LNCaP clone FGC (cell line): Measurements from ENCODE around the gene ANOS1.
A peak's percentile ranks its signal among the peaks of the same experiment; 100 is the strongest.

Source experiments
- DNase-seq: peaks from one replicate; pipeline ENCODE4 v3.0.0-alpha.2; 2011; ENCODE audit warnings: low read depth
- H3K4me3 ChIP-seq: 2 replicates; pipeline ENCODE4 v1.5.1; 2011; ENCODE audit warnings: mild to moderate bottlenecking, low read depth, low read length, control low read depth
- TF ChIP-seq, protein P1 (sequence below): IDR thresholded peaks from 2 replicates; pipeline ENCODE4 v1.5.1; 2012; ENCODE audit warnings: mild to moderate bottlenecking; ENCODE audit not compliant: control insufficient read depth, insufficient read depth; ENCODE audit errors: extremely low read depth

ANOS1 gene

DNA sequence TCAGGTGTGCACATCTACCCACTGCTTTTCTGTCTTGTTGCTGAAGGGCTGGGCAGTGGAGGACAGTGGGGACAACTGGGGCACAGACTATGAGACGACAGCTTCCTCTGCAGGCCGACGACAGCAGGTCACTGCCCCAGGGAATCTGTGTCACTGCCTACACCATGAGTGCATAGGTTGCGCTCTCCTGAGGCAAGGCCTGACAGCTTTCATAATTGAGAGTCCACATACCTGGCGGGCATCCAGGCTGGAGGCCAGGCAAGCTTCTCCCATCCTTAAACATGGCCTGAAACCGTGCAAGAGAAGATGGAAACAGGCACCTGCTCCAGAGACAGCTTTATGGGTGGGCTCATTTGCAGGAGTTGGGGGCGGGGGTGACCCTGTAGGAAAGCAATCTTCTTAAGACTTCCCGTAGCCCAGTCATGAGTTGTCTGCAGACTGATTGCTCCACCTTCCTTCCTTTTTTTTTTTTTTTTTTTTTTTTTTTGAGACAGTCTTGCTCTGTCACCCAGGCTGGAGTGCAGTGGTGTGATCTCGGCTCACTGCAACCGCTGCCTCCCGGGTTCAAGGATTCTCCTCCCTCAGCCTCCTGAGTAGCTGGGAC, 2.9 kb downstream of the ANOS1 start:
- TF ChIP-seq, protein P1, sequence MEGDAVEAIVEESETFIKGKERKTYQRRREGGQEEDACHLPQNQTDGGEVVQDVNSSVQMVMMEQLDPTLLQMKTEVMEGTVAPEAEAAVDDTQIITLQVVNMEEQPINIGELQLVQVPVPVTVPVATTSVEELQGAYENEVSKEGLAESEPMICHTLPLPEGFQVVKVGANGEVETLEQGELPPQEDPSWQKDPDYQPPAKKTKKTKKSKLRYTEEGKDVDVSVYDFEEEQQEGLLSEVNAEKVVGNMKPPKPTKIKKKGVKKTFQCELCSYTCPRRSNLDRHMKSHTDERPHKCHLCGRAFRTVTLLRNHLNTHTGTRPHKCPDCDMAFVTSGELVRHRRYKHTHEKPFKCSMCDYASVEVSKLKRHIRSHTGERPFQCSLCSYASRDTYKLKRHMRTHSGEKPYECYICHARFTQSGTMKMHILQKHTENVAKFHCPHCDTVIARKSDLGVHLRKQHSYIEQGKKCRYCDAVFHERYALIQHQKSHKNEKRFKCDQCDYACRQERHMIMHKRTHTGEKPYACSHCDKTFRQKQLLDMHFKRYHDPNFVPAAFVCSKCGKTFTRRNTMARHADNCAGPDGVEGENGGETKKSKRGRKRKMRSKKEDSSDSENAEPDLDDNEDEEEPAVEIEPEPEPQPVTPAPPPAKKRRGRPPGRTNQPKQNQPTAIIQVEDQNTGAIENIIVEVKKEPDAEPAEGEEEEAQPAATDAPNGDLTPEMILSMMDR, result no peak
- no peak for DNase-seq
- no peak overlapping the region for H3K4me3 ChIP-seq

DNA sequence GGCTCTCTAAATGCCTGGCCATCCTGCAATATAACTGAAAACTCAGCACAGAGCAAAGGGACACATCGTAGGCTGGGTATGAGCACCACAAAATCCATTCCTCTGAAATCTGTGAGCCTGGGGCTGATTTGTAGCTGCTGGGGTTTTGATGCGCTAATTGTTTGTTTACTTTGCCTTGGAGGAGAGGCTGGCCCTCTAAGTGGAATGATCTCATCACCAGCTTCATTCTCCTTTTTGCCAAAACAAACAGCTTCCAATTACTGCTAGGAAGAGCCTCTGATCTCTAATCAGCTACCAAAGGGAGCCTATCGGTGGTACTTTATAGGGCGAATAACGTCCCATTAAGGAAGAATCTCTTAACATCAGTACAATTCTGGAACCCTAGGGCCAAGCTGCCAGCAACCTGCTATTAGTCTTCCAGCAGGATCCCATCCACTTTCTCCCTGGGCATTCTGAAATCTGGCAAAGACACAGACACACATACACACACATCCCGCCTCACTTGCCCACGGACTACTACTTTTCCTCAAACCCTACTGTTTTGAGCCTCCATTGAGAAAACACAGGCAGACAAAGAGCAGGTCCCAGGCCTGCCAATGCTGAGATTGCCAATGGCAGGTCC, 5.8 kb downstream of the ANOS1 start:
- no peak overlapping the region for H3K4me3 ChIP-seq
- DNase-seq, result peak; percentile 37
- TF ChIP-seq, protein P1, result no peak

DNA sequence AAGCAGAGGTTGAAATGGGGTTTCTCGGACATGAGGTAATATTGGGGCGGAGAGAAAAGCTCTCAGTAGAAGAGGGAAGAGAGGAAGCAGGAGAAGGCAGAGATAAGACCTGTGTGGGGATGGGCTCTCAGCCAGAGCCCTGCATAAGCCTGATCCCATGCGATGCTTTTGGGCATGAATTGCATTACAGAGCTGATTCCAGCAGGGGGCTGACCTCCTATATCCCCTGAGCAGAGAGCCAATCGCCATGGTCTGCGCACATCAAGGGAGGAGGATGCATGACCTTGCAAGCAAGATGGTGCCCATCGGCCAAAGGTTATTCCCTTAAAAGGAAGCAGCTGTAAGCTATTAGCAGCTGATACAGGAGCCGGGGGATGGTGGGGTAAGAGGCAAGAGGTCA, 7.6 kb downstream of the ANOS1 start:
- TF ChIP-seq, protein P1, result no peak
- H3K4me3 ChIP-seq, result no peak overlapping the region
- no peak for DNase-seq

DNA sequence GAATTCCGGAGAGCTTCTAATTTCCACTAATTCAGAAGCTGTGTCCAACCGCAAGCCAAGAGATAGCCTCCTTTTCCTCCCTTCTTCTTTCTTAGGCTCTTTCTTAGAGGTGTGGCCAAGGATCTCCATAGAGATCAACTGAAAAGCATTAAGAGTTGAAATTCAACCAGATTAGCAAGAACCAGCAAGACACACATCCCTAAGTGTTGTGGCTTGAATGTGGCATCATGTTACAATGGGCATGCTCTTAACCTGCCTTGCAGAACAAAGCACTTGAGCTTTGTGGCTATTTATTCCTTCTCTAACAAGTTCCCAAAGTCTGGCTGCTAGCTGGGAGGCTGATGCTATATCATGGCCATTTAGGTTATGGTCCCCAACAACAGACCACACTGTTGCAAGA, 10.4 kb downstream of the ANOS1 start:
- DNase-seq, result no peak
- TF ChIP-seq, protein P1, result no peak
- H3K4me3 ChIP-seq, result no peak overlapping the region

DNA sequence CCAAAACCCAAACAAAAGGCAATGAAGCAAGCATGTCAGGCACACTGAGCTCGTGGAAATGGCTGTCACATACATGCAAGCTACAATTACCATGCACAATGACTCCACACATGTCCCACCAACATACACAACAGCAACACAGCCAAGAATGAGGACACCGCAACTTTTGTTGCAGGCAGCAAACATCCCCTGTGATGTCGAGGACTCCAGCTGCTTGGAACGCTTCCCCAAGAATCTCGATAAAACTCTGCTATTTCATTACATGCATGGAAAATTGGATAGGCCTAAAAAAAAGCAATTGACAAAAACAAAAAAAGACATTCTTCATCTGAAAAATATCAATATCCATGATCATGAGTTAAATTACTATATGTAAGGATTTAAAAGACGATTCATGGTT, 11.8 kb downstream of the ANOS1 start:
- no peak overlapping the region for H3K4me3 ChIP-seq
- no peak for DNase-seq
- TF ChIP-seq, protein P1, result no peak

DNA sequence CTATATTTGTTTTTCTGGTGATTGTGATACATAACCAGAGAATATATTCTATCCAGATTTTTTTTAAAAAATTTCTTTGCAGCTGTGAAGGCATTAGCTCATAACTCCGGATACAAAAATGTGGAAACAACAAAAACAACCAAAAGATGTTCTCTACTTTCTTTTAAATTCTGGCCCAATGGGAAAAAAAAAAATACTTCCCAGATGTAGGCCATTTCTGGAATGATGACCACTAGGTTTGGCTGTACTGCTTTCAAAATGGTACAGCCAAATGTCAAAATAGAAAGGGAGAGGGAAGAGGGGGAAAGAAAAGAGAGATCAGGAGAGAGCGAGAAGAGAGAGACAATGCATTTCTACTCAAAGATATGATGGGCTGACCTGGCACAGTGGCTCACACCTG, 14.6 kb downstream of the ANOS1 start:
- no peak for DNase-seq
- H3K4me3 ChIP-seq, result no peak overlapping the region
- TF ChIP-seq, protein P1, result no peak

DNA sequence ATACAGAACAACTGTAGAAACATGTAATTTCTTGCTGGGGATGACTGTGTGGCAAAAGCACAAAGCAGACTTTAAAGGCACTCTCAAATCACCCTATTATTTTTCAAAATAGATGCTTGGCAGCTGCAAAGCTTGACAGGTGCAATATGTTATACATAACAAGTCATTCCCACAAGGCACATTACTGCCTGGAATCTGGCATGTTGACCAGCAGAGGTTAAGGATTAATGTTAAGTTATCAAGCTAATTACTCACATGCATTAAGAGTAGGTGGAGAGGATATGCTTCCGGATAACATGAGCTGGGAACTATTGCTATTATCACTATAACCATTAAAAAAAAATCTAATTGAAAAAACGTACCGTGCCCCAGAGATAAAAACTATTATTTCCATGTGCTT, 17.8 kb downstream of the ANOS1 start:
- H3K4me3 ChIP-seq, result no peak overlapping the region
- no peak for DNase-seq
- TF ChIP-seq, protein P1, result no peak
